GM23248 (cell line): ENCODE data around the gene ADCY5.

Source experiments
- EZH2 ChIP-seq: fragments of 200-600 bp; sonication (generic); IDR thresholded peaks from 2 replicates; pipeline ENCODE4 v1.6.1; 2018; ENCODE audit warnings: antibody characterized with exemption, mild to moderate bottlenecking; ENCODE audit not compliant: insufficient read depth, poor library complexity, severe bottlenecking
- EZH2phosphoT487 ChIP-seq: fragments of 200-600 bp; sonication (generic); IDR thresholded peaks from 2 replicates; pipeline ENCODE4 v1.6.1; 2018; ENCODE audit warnings: antibody characterized with exemption, moderate library complexity, mild to moderate bottlenecking, low read depth; ENCODE audit not compliant: insufficient read depth

GRCh38 chr3:123278446-123278845, 170.4 kb downstream of the ADCY5 start:
- TF ChIP-seq EZH2 (no peak), EZH2phosphoT487 (no peak)
